Measurements from ENCODE around the gene RASSF5. TPM values are rescaled to one million over a fixed set of nuclear protein-coding genes. Genes with fewer than 3 reads are reported as not detected.

The RASSF5 gene
- total and polyA plus RNA-seq, 2 of the 13 experiments (the other 11 are each of a cell fraction or from before 2014, with no cell fraction given): 0.18 to 0.40 TPM

GRCh38 chr1:206491616-206492015, 15.7 kb upstream of the RASSF5 start (continued):
- TF ChIP-seq, protein P1, sequence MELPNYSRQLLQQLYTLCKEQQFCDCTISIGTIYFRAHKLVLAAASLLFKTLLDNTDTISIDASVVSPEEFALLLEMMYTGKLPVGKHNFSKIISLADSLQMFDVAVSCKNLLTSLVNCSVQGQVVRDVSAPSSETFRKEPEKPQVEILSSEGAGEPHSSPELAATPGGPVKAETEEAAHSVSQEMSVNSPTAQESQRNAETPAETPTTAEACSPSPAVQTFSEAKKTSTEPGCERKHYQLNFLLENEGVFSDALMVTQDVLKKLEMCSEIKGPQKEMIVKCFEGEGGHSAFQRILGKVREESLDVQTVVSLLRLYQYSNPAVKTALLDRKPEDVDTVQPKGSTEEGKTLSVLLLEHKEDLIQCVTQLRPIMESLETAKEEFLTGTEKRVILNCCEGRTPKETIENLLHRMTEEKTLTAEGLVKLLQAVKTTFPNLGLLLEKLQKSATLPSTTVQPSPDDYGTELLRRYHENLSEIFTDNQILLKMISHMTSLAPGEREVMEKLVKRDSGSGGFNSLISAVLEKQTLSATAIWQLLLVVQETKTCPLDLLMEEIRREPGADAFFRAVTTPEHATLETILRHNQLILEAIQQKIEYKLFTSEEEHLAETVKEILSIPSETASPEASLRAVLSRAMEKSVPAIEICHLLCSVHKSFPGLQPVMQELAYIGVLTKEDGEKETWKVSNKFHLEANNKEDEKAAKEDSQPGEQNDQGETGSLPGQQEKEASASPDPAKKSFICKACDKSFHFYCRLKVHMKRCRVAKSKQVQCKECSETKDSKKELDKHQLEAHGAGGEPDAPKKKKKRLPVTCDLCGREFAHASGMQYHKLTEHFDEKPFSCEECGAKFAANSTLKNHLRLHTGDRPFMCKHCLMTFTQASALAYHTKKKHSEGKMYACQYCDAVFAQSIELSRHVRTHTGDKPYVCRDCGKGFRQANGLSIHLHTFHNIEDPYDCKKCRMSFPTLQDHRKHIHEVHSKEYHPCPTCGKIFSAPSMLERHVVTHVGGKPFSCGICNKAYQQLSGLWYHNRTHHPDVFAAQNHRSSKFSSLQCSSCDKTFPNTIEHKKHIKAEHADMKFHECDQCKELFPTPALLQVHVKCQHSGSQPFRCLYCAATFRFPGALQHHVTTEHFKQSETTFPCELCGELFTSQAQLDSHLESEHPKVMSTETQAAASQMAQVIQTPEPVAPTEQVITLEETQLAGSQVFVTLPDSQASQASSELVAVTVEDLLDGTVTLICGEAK (IDR thresholded peaks at IDR 0.05): no peak
- TF ChIP-seq, protein P1 (CRISPR knock-in tag; IDR thresholded peaks at IDR 0.05): no peak
- no peak for TF ChIP-seq IKZF4 (CRISPR knock-in tag; IDR thresholded peaks at IDR 0.05; ENCODE audit: borderline replicate concordance, low read depth, not compliant biosample characterization)

GRCh38 chr1:206492589-206492988, 14.7 kb upstream of the RASSF5 start:
- Histone ChIP-seq H3K9ac (ENCODE audit: insufficient read depth, low read depth, low read length) (no peak overlapping the region), H3K4me3 (replicated peaks in 1 of 3; ENCODE audit: insufficient read depth in 1 of 3, low read depth in 2 of 3, low read length in 3 of 3) (no peak overlapping the region), H3K9me3 (ENCODE audit: low read length) (no peaks in the 10 kb centered on the region), H3K27me3 (ENCODE audit: control insufficient read depth in 1 of 2, insufficient read depth in 2 of 2, low read length in 2 of 2) (no peaks in the 10 kb centered on the region), H3K79me2 (ENCODE audit: insufficient read depth, low read length) (no peaks in the 10 kb centered on the region), H3K27ac (ENCODE audit: extremely low read length, insufficient read depth, low read length) (no peak overlapping the region), H3K36me3 (replicated peaks in 1 of 2; ENCODE audit: control insufficient read depth in 1 of 2, insufficient read depth in 2 of 2, low read length in 2 of 2) (peaks cover 3 to 7% of the 10 kb centered on the region in 2 experiments; a peak in 4 of 5 replicates), H2AFZ (ENCODE audit: low read length) (no peak overlapping the region), H4K20me1 (ENCODE audit: insufficient read depth, low read length) (no peaks in the 10 kb centered on the region), H3K4me1 (ENCODE audit: insufficient read depth, low read length) (no peaks in the 10 kb centered on the region), H3K4me2 (ENCODE audit: low read depth, low read length) (no peak overlapping the region)
- POLR2A ChIA-PET: no interaction called here
- intact Hi-C loops (cut with micrococcal nuclease; ENCODE audit: unreplicated experiment): no loop called here
- in situ Hi-C loops (cut with HindIII; ENCODE audit: extremely low pct_ligation_motif_present, low pct_unique_long_range_greater_than_20kb): no loop called here
- no TSS peak for BruUV-seq (replicated peaks)
- FAIRE-seq (no peak), DNase-seq (ENCODE audit: low spot score) (no peak), ATAC-seq (no peak)
- WGBS (ENCODE audit: low lambda C conversion rate): 100% methylated on average over 1 of the region's 10 CpGs
- CTCF ChIA-PET (ENCODE audit: low intra/inter-chr PET ratio, low total read pairs): no interaction called here
- TF ChIP-seq HNRNPH1 (optimal IDR thresholded peaks at IDR 0.05; ENCODE audit: low read depth, low read length) (no peak), SP4 (CRISPR knock-in tag; IDR thresholded peaks at IDR 0.05) (no peak), ZNF562 (CRISPR knock-in tag; IDR thresholded peaks at IDR 0.05; ENCODE audit: borderline replicate concordance) (no peak), RNF219 (CRISPR knock-in tag; IDR thresholded peaks at IDR 0.05) (no peak), CCAR2 (optimal IDR thresholded peaks at IDR 0.05; ENCODE audit: low read depth, low read length) (no peak), ZFP36L2 (CRISPR knock-in tag; IDR thresholded peaks at IDR 0.05) (no peak), ZNF292 (CRISPR knock-in tag; IDR thresholded peaks at IDR 0.05; ENCODE audit: borderline replicate concordance, low read depth) (no peak), FOXO1 (CRISPR knock-in tag; IDR thresholded peaks at IDR 0.05) (no peak)
